Measurements from ENCODE around the gene MASTL.
"Not testable (repeated sequence)": the region's sequence is repeated elsewhere in the genome, so short reads cannot be mapped to it uniquely, and the experiment has no call there.

MASTL gene

DNA sequence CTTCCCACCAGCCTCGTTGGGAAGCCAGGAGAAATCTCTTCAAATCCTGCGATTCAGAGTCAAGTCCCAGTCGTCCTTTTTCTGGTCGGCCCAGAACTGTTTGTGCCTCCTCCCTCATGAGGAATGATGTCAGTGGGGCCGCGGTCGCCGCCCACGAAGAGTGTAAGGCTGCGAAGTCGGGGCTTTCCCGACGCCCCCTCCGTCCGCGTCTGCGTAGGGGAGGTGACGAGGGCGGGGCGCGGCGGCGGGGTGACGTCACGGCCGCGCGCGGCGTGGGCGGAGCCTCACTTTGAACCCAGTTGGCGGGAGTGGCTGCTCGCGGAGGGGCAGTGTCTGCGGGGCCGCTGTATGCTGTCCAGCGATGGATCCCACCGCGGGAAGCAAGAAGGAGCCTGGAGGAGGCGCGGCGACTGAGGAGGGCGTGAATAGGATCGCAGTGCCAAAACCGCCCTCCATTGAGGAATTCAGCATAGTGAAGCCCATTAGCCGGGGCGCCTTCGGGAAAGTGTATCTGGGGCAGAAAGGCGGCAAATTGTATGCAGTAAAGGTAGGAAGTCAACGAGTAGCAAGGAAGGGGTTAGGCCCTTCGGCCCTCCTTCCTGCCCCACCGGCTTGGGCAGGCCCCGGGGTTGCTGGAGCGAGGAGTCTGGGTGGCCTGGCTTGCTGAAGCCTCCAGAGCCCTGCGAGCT, at the start of gene MASTL:
Gene MASTL, plus strand, starts transcription at position 287 of the 689 bp plus-strand sequence. Its CDS starts 75 bp downstream, at position 362.
- DNase-seq (ENCODE audit: low read depth in 2 of 2), result peak; percentile 85 to 90

DNA sequence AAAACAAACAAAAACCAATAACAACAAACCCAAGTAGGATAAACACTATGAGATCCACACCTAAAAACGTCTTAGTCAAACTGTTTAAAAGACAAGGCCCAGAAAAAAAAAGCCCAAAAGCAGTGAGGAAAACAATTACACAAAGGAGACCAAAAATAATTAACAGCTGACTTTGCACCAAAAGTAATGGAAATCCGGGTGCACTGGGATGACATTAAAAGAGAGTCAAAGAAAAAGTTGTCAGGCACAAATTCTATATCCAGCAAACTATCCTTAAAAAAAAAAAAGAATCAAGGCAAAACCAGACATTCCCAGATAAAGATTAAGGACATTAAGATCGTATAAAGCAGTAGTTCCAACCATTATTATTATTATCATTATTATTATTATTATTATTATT, 47.0 kb upstream of the MASTL start:
- no peak for DNase-seq (ENCODE audit: low read depth in 2 of 2)

DNA sequence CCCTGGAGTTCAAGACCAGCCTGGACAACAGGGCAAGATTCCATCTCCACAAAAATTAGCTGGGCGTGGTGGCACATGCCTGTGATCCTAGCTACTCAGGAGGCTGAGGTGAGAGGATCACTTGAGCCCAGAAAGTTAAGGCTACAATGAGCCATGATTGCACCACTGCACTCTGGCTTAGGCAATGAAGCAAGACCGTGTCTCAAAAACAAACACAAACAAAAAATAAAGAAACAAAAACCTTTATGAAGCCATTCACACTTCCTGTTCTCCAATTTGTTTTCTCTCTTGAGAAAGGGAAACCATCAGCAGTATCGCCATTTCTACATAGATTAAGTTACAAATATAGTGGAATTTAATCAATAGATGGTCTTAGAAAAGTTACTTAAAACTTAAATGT, 20.8 kb upstream of the MASTL start:
- no peak for DNase-seq (ENCODE audit: low read depth in 2 of 2)

DNA sequence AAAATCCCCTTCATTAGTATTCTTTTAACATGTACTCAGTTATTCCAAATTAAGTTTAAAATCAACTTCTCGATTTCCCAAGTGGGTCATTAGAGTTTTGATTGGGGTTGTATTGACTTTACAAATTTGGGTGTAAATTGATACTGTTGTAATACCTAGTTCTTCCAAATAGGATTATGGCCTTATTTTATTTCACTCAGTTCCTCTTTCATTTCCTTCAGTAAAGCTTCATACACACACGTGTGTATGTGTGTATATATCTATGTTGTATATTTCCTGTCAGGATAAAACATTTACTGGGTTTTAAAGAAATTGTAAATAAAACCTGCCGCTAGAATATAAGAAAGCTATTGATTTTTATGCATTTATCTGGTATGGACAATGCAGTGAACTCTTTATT, 16.9 kb upstream of the MASTL start:
- no peak for DNase-seq (ENCODE audit: low read depth in 2 of 2)

DNA sequence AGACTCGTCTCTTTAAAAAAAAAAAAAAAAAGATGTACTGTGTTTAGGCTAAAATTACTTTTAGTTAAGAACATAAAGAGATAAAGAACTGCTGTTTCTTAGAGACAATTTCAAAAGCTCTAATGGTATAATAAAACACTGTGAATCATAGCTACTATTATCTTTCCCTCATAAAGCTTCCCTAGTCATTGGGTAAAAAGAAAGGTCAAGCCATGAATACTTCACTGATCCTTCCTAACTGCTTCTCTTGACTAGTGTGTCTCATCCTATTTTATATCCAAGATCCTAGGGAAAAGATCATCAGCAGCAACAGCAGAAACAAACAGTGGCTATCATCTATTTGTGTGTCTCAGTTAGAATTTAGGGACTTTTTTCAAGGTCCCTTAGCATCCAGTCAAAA, 11.5 kb upstream of the MASTL start:
- DNase-seq (ENCODE audit: low read depth in 2 of 2), result no peak

DNA sequence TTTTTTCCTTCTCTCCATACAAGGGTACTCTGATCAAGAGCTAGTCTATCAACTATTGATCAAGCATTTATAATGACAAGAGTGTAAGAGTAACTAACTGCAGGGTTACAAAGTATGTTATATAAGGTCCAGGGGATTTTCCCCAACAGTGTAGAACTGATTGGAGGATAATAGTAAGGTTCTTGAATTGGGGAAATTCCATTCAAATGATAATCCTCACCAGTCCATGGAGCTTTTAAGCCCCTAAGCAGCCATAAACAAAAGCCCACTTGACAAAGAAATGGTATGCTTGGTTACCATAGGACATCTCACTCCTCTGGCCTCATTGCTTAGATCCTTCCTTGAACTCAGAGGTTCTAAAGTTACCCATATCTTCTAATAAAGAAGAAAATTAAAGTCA, 9.2 kb upstream of the MASTL start:
- no peak for DNase-seq (ENCODE audit: low read depth in 2 of 2)

DNA sequence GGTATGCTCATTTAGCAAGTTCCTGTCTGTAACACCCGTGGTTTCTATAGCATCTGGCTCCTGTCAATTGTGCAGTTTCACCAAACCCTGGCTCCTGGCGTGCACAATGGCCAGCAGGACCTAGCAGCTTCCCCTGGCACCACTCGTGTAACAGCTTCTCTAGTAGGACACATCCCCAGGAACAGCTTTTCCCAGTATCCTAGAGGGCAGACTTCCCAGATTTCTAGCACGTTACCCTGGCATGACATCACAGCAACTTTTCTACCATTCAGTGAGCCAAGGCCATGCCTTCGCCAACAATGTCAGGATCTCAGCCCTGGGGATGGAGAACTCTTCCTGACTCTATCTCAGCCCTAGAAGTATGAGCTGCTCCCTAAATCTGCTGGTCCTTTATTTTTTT, 7.5 kb upstream of the MASTL start:
- no peak for DNase-seq (ENCODE audit: low read depth in 2 of 2)

DNA sequence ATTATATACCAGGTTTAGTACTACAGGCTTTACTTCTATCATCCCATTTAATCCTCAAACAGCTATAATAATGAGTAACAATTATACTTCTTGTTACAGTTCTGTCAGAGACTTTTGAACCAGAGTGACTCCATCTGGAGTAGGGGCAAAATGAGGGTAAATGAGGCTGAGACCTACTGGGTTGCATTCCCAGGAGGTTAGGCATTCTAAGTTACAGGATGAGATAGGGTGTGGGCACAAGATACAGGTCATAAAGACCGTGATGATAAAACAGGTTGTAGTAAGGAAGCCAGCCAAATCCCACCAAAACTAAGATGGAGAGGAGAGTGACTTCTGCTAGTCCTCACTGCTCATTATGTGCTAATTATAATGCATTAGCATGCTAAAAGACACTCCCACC, 4.9 kb upstream of the MASTL start:
- no peak for DNase-seq (ENCODE audit: low read depth in 2 of 2)

DNA sequence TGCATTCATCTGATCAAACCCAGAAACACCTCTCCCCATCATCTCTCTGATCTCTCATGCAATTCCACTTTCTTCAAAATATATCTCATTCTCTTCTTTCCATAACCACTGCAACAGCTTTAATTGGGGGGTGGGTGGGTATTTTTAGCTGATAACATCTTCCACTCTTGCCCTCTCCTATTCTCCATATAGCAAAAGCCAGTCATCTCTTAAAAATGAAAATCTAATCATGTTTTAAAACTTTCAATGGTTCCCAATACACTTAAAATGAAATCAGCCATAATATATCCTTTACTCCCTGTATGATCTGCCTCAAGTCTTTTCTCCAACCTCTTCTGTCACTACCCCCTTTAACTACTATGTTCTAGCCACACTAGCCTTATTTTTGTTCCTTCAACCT, 2.5 kb upstream of the MASTL start:
- no peak for DNase-seq (ENCODE audit: low read depth in 2 of 2)

DNA sequence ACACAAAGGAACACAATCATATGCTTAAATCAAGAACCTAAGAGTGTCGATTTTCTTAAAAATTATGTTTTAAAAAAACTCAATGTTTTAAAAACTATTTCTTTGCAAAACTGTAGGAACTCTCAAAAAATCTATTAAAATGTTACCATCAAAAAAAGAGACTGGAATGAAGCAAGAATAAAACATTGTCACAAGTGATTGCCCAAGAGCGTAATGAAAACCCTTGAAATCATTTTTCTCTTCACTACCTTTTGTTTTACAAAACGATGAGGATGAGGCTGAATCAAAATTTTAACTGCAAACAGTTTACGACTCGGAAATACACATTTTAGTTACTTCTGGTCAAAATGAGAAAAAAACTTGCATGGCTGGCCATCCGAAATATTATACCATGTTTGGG, 1.8 kb upstream of the MASTL start:
- no peak for DNase-seq (ENCODE audit: low read depth in 2 of 2)

DNA sequence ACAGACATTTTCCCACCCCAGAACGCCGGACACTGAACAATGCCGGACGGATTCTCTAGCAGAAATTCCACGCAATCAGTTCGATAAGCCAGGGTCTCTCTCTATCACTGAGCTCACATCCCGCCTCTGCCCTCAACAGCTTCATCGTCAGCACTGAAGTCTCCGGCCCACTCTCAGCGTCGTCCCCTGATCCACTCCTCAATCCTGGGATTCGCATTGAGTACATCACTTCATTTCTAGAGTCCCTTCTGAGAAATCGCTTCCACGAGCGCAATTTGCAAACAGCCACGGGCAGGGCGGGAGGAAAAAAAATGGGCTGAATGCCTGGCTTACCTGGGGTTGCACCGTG, 1.3 kb upstream of the MASTL start:
- no peak for DNase-seq (ENCODE audit: low read depth in 2 of 2)

DNA sequence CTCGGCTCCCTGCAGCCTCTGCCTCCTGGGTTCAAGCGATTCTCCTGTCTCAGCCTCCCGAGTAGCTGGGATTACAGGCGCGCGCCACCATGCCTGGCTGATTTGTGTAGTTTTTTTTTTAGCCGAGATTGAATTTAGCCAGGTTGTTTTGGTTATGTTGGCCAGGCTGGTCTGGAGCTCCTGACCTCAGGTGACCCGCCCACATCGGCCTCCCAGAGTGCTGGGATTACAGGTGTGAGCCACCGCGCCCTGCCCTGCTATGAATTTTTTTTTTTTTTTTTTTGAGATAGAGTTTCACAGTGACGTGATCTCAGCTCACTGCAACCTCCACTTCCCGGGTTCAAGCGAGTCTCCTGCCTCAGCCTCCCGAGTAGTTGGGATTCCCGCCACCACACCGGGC, 1.4 kb downstream of the MASTL start:
- not testable (repeated sequence) for DNase-seq (ENCODE audit: low read depth in 2 of 2)

DNA sequence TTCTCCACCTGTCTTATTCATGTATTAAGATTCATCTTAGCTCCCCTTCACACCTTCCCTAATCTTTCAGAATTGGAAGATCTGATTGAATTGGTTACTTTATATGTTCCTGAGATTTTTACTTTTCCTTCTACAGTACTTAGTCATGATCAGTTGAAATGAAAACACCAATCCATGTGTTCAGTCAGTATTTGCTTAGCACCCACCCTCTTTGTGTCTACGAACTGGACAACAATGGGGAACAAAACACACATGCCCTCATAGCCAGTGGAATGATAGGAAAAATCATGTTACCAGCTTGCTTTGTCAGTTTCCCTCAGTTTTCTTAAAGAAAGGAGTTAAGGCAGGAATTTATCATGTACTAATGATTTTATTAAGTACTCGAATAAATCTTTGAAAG, 2.0 kb downstream of the MASTL start:
- DNase-seq (ENCODE audit: low read depth in 2 of 2), result no peak

DNA sequence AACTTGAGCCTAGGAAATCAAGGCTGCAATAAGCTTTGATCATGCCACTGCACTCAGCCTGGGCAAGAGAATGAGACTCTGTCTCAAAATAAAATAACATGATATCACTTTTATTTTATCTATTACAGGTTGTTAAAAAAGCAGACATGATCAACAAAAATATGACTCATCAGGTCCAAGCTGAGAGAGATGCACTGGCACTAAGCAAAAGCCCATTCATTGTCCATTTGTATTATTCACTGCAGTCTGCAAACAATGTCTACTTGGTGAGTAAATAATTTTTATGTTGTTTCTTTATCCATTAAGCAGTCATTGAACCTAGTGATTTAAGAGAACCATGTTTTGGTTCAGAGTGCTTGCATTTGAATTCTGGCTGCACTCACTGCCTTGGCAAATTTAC, 3.3 kb downstream of the MASTL start:
- DNase-seq (ENCODE audit: low read depth in 2 of 2), result no peak

DNA sequence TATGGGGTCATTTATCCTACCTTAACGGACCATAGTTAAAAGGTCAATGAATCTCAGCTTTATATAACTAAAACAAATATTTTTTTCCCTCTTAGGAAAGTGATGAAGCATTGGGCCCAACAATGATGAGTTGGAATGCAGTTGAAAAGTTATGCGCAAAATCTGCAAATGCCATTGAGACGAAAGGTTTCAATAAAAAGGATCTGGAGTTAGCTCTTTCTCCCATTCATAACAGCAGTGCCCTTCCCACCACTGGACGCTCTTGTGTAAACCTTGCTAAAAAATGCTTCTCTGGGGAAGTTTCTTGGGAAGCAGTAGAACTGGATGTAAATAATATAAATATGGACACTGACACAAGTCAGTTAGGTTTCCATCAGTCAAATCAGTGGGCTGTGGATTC, 14.7 kb downstream of the MASTL start:
- no peak for DNase-seq (ENCODE audit: low read depth in 2 of 2)

DNA sequence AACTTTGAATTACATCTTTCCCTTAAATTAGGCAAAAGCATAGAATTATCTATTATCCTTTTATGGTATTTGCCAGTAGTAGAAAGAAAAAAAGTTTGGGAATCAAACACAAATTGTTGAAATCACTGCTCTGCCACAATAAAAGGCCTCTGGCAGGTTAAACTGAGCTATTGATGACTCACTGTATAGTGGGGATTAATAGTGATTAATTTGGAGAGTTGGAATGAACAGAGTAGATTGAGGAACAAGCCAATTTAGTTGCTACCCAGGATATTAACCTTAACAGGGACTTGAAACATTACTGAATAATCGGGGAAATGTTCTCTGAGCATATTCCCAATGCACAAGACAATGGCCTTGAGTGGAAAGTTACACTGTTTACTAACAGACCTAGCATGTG, 33.1 kb downstream of the MASTL start:
- DNase-seq (ENCODE audit: low read depth in 2 of 2), result no peak

DNA sequence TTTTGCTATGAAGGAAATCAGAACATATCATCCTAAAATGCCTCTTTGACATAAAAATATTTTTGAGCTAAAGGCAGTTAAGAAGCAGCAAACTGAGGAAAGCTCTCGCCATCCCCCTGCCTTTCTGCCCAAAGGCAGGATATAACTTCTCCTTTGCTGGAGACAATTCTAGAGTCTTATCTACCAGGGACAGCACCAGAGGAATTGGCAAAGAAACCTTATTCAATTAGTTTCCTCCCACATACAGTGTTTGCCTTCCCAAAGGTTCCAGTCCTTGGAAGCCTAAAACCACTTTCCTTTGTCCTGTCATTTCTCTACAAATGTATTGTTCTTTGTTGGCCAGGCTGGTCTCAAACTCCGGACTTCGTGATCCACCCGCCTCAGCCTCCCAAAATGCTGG, 33.7 kb downstream of the MASTL start:
- no peak for DNase-seq (ENCODE audit: low read depth in 2 of 2)

DNA sequence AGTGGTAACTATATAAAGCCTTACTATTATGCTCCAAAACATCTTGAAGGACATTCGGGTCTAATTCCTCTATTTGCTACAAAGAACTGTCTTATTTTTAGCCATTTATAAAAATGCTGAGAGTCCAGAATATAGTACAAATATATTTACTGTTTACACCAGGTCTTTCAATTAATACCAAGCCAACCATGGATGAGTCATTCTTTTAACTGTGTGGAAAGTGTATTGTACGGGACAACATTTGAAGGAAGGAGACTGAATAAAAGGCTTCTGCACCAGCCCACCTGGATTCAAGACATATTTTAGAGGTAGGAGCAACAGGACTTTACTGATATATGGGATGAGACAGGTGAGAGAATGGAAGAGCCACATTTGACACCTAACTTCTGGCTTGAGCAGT, 35.4 kb downstream of the MASTL start:
- no peak for DNase-seq (ENCODE audit: low read depth in 2 of 2)

DNA sequence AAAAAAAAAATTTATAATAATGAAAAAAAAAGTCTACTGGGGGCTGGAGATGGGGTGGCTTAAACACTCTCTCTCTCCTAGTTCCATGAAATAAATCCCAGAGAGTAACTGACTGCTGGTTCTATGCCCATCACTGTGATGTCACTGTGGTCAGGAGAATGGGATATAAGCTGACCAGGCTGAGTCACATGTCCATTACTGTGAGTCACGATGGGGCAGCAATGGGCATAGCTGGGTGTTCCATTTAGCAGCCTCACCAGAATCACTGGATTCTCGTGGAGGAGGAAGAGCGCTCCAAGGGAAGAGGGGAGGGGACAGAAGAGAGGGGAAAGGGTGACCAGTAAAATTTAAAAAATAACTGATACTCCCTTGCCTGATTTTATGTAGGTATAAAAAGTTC, 37.1 kb downstream of the MASTL start:
- no peak for DNase-seq (ENCODE audit: low read depth in 2 of 2)

DNA sequence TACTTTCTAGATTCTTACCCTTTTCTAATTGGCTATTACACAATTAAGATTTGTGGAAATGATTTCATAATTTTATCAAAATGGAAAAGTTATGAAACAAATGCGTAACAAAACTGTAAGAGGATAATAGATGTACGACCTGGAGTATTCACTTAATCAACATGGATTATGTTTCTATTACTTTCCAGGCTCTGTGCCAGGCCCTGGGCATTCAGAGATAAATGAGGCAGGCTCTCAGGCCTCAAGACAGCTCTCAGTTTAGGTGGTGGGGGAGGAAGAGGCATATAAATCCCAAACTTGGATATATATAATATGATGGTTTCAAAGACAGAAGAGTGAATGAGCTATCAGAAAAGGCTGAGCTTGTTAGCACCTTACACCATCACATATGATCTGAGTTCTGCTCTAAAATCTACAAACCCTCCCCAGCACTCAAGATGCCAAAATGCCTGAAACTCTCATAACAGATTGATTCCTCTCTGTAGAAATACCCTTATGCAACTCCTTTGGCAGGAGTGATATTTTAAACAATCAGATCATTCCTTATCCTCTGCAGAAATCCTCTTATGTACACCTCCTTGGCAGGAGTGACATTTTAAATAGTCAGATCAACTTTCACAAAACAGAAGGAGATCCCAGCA, 42.9 kb downstream of the MASTL start:
- no peak for DNase-seq (ENCODE audit: low read depth in 2 of 2)

DNA sequence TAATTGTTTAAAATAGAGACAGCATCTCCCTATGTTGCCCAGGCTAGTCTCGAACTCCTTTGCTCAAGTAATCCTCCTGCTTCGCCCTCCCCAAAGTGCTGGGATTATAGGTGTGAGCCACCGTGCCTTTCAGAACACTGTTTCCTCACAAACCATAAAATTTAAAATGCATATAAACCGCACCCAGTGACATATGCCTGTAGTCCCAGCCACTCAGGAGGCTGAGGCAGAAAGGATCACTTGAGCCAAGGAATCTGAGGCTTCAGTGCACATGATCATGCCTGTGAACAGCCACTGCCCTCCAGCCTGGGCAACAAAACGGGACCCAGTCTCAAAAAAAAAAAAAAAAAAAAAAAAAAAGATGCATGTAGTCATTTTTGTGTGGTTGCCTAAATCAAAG, 48.7 kb downstream of the MASTL start:
- DNase-seq (ENCODE audit: low read depth in 2 of 2), result no peak

DNA sequence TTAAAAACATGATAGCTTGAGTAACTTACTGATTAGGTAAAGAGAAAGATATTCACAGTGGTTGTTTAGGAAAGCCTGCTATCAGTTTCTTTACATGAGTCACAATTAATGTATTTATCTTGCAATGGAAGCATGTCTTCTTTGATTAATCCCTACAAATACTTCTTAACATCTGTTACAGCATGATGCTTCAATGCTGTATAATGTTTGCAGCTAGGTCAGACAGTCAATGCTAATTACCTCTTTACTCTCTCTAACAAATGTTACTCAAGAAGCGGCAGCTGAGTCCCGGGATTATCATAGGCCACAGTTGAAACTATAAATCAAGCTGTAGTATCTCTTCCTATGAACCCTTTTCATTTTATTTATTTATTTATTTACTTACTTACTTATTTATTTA, 52.2 kb downstream of the MASTL start:
- DNase-seq (ENCODE audit: low read depth in 2 of 2), result no peak

DNA sequence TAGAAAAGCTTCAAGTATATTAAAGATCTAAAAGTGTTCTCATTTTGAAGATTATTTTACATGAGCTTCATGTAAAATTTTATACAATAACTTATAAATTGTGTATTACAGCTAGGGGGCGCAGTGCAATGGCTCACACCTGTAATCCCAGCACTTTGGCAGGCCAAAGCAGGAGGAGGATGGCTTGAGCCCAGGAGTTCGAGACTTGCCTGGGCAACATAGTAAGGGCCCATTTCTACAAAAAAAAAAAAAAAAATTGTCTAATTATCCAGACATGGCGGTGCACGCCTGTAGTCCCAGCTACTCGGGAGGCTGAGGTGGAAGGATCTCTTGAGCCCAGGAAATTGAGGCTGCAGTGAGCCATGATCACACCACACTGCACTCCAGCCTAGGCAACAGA, 68.8 kb downstream of the MASTL start:
- peak in 1 of 2 experiments; percentile 15 for DNase-seq (ENCODE audit: low read depth in 2 of 2)

DNA sequence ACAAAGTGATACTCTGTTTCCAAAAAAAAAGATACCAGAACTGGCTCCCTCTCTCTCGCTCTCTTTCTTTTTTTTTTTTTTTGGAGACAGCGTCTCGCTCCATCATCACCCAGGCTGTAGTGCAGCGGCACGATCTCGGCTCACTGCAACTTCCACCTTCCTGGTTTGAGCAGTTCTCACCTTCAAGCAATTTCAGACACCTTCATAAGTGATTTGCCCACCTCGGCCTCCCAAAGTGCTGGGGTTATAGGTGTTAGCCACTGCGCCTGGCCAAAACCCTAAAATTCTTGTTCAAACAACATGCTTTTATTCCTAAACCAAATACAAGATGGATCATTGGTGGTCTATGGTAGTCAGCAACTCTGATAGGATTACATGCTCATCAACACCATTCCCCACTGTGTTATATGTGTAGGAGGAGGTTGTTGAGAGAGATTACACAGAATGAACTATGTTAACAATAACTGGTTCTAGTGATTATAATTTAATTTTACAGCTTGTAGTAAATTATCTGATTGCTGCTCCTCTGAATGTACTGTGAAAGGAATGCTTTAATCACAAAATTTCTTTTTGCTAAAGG, 69.9 kb downstream of the MASTL start:
- no peak for DNase-seq (ENCODE audit: low read depth in 2 of 2)
